Measurements from ENCODE around the gene XPNPEP2. TPM values are rescaled to one million over a fixed set of nuclear protein-coding genes. Genes with fewer than 3 reads are reported as not detected.
A peak's percentile ranks its signal among the peaks of the same experiment; 100 is the strongest.

Gene XPNPEP2
- total RNA-seq, 1 donor from 2014 or later = not detected

DNA sequence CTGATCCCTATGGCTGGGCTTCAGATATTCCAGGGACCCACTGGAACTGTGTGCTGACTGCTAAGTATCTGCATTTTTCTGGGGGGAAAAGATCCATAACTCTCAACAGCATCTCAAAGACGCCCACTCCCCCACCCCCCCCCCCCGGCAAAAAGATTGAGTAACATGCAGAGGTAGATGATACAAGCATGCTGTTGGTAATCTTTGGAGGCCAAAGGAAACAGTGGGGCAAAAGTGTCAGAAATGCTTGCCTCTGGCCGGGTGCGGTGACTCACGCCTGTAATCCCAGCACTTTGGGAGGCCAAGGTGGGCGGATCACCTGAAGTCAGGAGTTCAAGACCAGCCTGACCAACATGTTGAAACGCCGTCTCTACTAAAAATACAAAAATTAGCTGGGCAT lies 12.2 kb downstream of the XPNPEP2 start:
- Histone ChIP-seq H3K27ac (ENCODE audit: low read depth, low read length) (no peak overlapping the region), H3K4me2 (ENCODE audit: low read length) (no peak overlapping the region), H3K27me3 (ENCODE audit: insufficient read depth, low read length) (no peaks in the 10 kb centered on the region), H4K20me1 (ENCODE audit: insufficient read depth, low read length) (no peaks in the 10 kb centered on the region), H3K9me3 (ENCODE audit: insufficient read depth, low read depth, low read length) (no peaks in the 10 kb centered on the region), H3K79me2 (ENCODE audit: insufficient read depth, low read length) (no peaks in the 10 kb centered on the region), H3K4me3 (ENCODE audit: insufficient read depth, low read depth, low read length) (no peak overlapping the region), H2AFZ (ENCODE audit: low read depth, low read length) (no peak overlapping the region), H3K4me1 (ENCODE audit: insufficient read depth, low read length) (peaks cover 2% of the 10 kb centered on the region), H3K36me3 (ENCODE audit: insufficient read depth, low read length) (no peaks in the 10 kb centered on the region), H3K9ac (ENCODE audit: low read length) (no peak overlapping the region)
- Mint-ChIP-seq H3K27ac (ENCODE audit: unreplicated experiment) (no peak overlapping the region), H3K4me1 (ENCODE audit: low read depth, unreplicated experiment) (no peaks in the 10 kb centered on the region), H3K36me3 (ENCODE audit: low read depth, unreplicated experiment) (no peaks in the 10 kb centered on the region), H3K27me3 (ENCODE audit: low read depth, unreplicated experiment) (peaks cover 2% of the 10 kb centered on the region), H3K4me3 (ENCODE audit: unreplicated experiment) (no peak overlapping the region), H3K9me3 (ENCODE audit: unreplicated experiment) (peaks cover 1% of the 10 kb centered on the region)
- no peak for FAIRE-seq
- DNase-seq (ENCODE audit: low read depth) = no peak
- TF ChIP-seq EZH2 (IDR thresholded peaks at IDR 0.05; ENCODE audit: insufficient read depth, low read length) (no peak), CTCF (IDR thresholded peaks at IDR 0.05; ENCODE audit: insufficient read depth, low read depth, low read length) (no peak)

GRCh38 chrX:129754056-129755024 lies 15.6 kb downstream of the XPNPEP2 start:
- H3K9ac ChIP-seq (ENCODE audit: low read length) = no peak overlapping the region
- H2AFZ ChIP-seq (ENCODE audit: low read depth, low read length) = no peak overlapping the region
- no peak overlapping the region for H3K4me2 ChIP-seq (ENCODE audit: low read length)
- H3K4me3 Mint-ChIP-seq (ENCODE audit: unreplicated experiment) = no peak overlapping the region
- TF ChIP-seq CTCF (IDR thresholded peaks at IDR 0.05; ENCODE audit: insufficient read depth, low read depth, low read length) (no peak), EZH2 (IDR thresholded peaks at IDR 0.05; ENCODE audit: insufficient read depth, low read length) (no peak)
- H3K9me3 ChIP-seq (ENCODE audit: insufficient read depth, low read depth, low read length) = no peaks in the 10 kb centered on the region
- no peaks in the 10 kb centered on the region for H3K36me3 Mint-ChIP-seq (ENCODE audit: low read depth, unreplicated experiment)
- H3K27me3 Mint-ChIP-seq (ENCODE audit: low read depth, unreplicated experiment) = peaks cover 3% of the 10 kb centered on the region
- H3K4me3 ChIP-seq (ENCODE audit: insufficient read depth, low read depth, low read length) = no peak overlapping the region
- no peak overlapping the region for H3K27ac Mint-ChIP-seq (ENCODE audit: unreplicated experiment)
- H4K20me1 ChIP-seq (ENCODE audit: insufficient read depth, low read length) = no peaks in the 10 kb centered on the region
- H3K4me1 ChIP-seq (ENCODE audit: insufficient read depth, low read length) = peaks cover 5% of the 10 kb centered on the region
- H3K79me2 ChIP-seq (ENCODE audit: insufficient read depth, low read length) = no peaks in the 10 kb centered on the region
- no peaks in the 10 kb centered on the region for H3K9me3 Mint-ChIP-seq (ENCODE audit: unreplicated experiment)
- H3K36me3 ChIP-seq (ENCODE audit: insufficient read depth, low read length) = no peaks in the 10 kb centered on the region
- DNase-seq (ENCODE audit: low read depth) = no peak
- no peaks in the 10 kb centered on the region for H3K27me3 ChIP-seq (ENCODE audit: insufficient read depth, low read length)
- H3K4me1 Mint-ChIP-seq (ENCODE audit: low read depth, unreplicated experiment) = no peaks in the 10 kb centered on the region
- no peak overlapping the region for H3K27ac ChIP-seq (ENCODE audit: low read depth, low read length)
- peak; percentile 54 for FAIRE-seq
